Renal cortex interstitium (tissue), 11 donors: ENCODE measurements around the gene ARMC9. TPM values are rescaled to one million over a fixed set of nuclear protein-coding genes. Genes with fewer than 3 reads are reported as not detected.

Source experiments
- DNase-seq, 11 donors: peaks; one replicate each; pipeline ENCODE4 v3.0.0-alpha.2; 2013; ENCODE audit warnings: low read depth in 9 of 11, low spot score in 4 of 11; ENCODE audit errors: extremely low read depth in 1 of 11
- polyA plus RNA-seq, 3 donors: library from polyadenylated mRNA; unstranded; fragments of 120-200 nt; gene quantifications; one replicate each; pipeline ENCODE4 v1.2.1, GENCODE V29; 2013; ENCODE audit not compliant: insufficient read length in 3 of 3

ARMC9 gene
- polyA plus RNA-seq, 3 donors, result 27.0 to 30.2 (median 29.1) TPM

- DNase-seq, result no peak
Measured at GRCh38 chr2:231321556-231322334, 123.3 kb downstream of the ARMC9 start.

DNA sequence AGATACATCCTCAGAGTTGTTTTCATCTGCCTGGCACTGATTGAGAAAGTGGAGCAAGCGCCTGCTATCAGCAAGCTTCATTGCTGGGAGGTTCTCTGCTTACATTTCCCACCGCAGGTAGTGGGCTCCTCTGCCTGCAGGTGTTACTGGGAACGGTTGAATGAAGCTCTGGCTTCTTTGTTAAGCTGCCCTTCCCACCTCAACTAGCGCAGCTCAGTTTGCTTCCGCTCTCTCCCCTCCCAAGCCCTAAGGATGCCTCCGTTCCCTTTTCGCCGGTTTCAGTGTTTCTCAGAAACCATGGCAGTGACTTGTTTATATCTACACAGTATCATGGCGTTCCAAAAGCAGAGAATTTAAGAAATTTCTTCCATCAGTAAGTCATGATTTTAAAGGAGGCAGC, 124.9 kb downstream of the ARMC9 start:
- no peak for DNase-seq

DNA sequence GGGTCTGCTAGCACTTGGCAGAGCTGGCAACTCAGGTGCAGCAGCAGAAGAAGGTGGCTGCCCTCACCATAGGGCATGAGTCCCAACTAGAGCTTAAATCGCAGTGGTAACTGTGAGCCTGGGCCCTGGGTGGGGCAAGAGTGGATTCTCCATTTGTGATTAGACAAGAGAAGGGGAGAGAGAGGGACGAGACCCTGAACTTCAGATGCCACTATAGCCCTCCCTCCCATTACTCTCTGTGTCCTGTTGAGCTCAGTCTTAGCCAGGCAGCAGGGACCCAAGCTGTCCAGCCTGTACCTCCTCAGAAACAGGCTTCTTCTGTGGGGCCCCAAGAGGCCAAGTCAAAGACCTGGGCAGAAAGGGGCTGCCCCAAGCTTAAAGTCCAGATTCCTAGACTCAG, 127.4 kb downstream of the ARMC9 start:
- DNase-seq, result no peak

GRCh38 chr2:231326404-231326803, 128.0 kb downstream of the ARMC9 start:
- no peak for DNase-seq

- DNase-seq, result no peak
Measured at GRCh38 chr2:231330311-231330710, 131.9 kb downstream of the ARMC9 start.

GRCh38 chr2:231331533-231331932, 133.1 kb downstream of the ARMC9 start:
- DNase-seq, result no peak

- DNase-seq, result no peak
Measured at GRCh38 chr2:231332388-231332787, 134.0 kb downstream of the ARMC9 start.

DNA sequence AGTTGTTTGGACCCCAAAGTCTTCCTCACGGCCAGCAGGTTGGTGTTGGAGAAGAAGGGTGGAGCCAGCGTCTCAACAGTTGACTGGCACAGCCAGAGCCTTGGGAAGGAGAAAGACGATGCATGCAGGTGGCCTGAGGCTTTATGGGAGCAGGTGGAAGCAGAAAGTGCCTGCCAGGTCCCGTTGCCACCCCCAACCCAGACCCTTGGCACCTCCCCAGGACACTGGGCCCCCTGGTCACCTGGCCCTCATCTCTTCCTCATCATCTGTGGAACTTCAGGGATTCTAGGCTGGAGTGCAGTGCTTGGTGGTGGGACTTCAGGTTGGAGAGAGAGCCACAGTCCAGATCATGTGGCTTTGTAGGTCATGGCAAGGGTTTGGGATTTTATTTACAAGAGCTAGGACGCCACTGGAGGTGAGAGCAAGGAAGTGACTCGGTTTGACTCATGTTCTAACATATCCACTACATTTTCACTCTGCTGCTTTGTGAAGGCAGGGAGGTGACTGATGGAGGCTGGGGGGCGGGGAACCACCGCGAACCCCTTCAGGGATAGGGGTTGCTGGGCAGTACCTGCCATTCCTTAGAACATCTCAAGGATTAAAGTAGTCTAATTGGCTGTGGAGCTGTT, 134.6 kb downstream of the ARMC9 start:
- no peak for DNase-seq

DNA sequence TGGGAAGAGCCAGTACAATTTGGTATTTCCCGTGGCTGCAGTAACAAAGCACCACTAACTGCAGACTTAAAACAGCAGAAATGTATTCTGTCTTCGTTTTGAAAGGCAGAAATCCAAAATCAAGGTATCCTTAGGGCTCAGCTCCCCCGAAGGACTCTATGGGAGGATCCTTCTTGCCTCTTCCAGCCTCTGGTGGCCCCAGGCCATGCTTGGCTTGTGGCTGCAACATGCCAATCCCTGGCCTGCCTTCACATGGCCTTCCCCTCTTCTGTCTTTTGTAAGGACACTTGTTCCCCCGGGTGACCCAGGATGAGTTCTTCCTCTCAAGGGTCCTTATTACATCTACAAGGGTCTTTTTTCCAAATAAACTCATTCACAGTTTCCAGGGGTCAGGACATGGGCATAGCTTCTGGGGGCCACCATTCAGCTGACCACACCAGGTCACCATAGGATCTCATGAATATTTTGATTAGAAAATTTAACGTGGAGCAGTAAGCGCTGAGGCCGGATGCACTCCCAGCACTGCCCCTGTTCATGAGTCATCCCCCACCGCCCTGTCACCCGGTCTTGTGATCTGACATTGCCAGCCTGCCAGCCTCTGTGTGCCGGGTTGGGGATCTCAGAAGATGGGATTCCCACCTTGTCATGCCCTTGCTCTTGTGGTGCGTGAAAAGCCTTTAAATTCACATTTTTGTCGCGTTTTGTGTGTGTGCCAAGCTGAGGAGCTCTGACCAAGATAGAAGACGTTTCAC, 135.9 kb downstream of the ARMC9 start:
- DNase-seq, result no peak

GRCh38 chr2:231334981-231335380, 136.6 kb downstream of the ARMC9 start:
- DNase-seq, result no peak

- DNase-seq, result no peak
Measured at GRCh38 chr2:231335591-231335990, 137.2 kb downstream of the ARMC9 start.

DNA sequence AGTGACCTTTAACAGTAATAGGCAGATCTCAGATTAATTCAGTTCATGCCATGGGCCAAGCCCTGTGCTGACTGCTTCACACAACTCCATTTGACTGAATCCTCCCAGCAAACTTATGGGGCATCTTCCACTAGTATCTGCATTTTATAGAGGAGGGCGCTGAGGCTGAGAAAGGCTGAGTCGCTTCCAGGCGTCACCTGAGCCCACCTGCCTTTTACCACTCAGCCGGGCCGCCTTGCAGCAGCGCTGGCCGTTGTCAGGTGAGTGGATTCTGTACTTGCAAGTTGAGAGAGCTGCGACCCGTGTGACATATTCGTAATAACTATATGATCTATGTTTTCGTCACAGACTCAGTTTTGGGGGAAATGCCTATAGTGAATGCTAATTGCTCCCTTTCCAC, 137.8 kb downstream of the ARMC9 start:
- DNase-seq, result no peak

DNA sequence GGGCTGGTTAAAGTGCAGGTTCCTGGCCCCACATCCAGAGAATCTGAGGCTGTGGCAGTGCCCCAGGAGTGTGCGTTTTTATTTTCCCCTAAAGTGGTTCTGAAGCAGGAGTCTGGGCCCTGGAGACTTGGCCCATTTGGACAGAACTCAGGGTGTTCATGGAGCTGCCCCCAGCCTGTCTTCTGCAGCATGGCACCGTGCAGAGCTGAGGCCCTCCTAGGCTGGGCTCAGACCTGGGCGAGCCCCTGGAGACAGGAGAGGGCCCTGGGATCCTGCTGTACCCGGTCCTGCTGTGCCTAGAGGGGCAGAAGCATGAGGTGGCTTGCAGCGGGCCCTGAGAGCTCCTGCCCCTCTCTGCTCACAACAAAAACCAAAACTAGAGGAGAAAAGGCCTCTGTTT, 138.3 kb downstream of the ARMC9 start:
- DNase-seq, result no peak

DNA sequence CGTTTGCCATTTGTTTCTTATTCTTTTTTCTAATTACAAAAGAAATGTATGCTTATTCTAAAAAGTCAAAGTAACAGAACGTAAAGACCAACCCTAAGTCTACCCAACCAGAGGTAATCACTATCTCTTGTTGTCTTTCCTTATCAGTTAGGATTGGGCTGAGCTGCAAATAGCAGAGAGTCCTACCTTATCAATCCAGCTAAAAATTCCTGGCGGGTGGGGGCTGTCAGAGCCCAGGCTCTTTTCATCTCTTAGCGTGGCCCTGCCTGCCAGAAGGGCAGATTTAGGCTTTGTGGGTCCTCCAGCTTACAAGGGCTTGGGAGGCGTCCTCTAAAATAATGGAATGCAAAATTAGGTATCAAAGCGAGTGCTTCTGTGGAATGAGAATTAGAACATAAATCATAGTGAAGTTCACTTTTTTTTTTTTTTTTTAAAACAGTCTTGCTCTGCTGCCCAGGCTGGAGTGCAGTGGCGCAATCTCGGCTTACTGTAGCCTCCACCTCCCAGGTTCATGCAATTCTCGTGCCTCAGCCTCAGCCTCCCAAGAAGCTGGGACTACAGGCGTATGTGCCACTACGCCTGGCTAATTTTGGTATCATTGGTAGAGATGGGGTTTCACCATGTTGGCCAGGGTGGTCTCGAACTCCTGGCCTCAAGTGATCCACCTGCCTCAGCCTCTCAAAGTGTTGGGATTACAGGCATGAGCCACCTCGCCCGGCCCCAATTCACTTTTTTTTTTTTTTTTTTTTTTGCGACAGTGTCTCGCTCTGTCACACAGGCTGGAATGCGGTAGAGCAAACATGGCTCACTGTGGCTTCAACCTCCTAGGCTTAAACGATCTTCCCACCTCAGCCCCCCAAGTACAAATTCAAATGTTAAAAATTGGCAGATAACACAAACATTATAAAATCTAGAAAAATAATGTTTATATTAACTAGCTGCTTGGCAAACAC, 139.7 kb downstream of the ARMC9 start:
- no peak for DNase-seq

DNA sequence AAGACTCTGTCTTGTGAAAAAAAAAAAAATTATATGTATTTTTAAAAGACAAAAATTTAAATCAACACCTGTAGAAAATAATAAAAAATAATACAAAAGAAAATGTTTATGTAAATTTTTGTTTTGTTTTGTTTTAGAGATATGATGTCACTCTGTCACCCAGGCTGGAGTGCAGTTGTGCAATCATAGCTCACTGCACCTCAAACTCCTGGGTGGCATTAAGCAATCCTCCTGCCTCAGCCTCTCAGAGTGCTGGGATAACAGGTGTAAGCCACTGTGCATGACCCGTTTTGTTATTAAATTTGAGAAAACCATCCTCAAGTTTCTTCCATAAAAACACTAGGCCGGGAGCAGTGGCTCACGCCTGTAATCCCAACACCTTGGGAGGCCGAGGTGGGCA, 140.9 kb downstream of the ARMC9 start:
- no peak for DNase-seq

- DNase-seq, result no peak
Measured at GRCh38 chr2:231341100-231341499, 142.7 kb downstream of the ARMC9 start.

- no peak for DNase-seq
Measured at GRCh38 chr2:231342061-231342711, 143.8 kb downstream of the ARMC9 start.

DNA sequence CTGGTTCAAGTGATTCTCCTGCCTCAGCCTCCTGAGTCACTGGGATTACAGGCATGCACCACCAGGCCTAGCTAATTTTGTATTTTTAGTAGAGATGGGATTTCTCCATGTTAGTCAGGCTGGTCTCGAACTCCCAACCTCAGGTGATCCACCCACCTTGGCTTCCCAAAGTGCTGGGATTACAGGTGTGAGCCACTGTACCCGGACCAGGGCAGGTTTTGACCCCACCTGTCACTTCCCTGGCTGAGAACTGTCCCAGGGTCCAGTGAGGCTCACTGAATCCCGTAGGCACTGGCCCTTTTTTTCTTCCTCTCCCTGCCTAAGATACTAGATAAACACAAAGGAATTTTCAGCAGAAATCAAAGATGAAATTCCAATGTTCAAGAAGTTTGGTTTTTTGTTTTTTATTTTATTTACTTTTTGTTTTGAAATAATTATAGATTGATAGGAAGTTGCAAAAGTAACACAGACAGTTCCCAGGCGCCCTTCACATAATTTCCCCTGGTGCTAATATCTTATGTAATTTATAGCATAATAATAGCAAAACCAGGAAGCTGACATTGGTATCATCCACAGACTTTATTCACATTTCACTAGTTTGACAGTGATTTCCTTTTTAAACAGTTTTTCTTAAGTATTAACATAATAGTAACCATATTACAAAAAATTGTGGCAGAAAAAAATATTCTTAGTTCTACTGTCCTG, 144.7 kb downstream of the ARMC9 start:
- DNase-seq, result no peak
